GM12878 (cell line): ENCODE data around the gene RANGAP1. TPM values are rescaled to one million over a fixed set of nuclear protein-coding genes. Genes with fewer than 3 reads are reported as not detected.

Experiments used
- BCL11A ChIP-seq: IDR thresholded peaks from 2 replicates; pipeline ENCODE4 v1.6.1; 2011; ENCODE audit warnings: low read depth, low read length
- ETV6 ChIP-seq, 2 experiments: fragments of 450-650 bp in 1 of 2; IDR thresholded peaks in 1 of 2; conservative IDR thresholded peaks in 1 of 2; 2 replicates each; pipeline ENCODE4 v1.6.1; 2014; ENCODE audit warnings: antibody characterized with exemption in 1 of 2, borderline replicate concordance in 1 of 2, low read depth in 1 of 2, mild to moderate bottlenecking in 1 of 2, moderate library complexity in 1 of 2
- FOXM1 ChIP-seq: IDR thresholded peaks from 2 replicates; pipeline ENCODE4 v1.6.1; 2012; ENCODE audit warnings: low read depth, mild to moderate bottlenecking, inconsistent platforms, low read length, moderate library complexity
- KDM1A ChIP-seq: fragments of 200-600 bp; sonication (generic); IDR thresholded peaks from 2 replicates; pipeline ENCODE4 v1.6.1; 2016; ENCODE audit warnings: borderline replicate concordance
- MTA3 ChIP-seq: IDR thresholded peaks from 2 replicates; pipeline ENCODE4 v1.6.1; 2012; ENCODE audit warnings: low read length, inconsistent platforms, borderline replicate concordance
- PML ChIP-seq: IDR thresholded peaks from 2 replicates; pipeline ENCODE4 v1.6.1; 2012; ENCODE audit warnings: low read length, inconsistent platforms
- RBBP5 ChIP-seq: fragments of 200-600 bp; sonication (generic); conservative IDR thresholded peaks from 2 replicates; pipeline ENCODE4 v1.6.1; 2016
- RELA ChIP-seq: fragments of 450-650 bp; IDR thresholded peaks from 2 replicates; pipeline ENCODE4 v1.8.0; 2014; ENCODE audit warnings: borderline replicate concordance; ENCODE audit not compliant: partially characterized antibody
- SMARCA5 ChIP-seq: fragments of 450-650 bp; IDR thresholded peaks from 2 replicates; pipeline ENCODE4 v1.6.1; 2017; ENCODE audit warnings: mild to moderate bottlenecking
- STAT3 ChIP-seq: IDR thresholded peaks from 2 replicates; pipeline ENCODE4 v1.6.1; 2011; ENCODE audit warnings: low read depth, low read length, improper control_type of control experiment
- SUZ12 ChIP-seq: fragments of 200-600 bp; sonication (generic); IDR thresholded peaks from one replicate; pipeline ENCODE4 v1.6.1; 2018; ENCODE audit warnings: antibody characterized with exemption, mild to moderate bottlenecking; ENCODE audit not compliant: unreplicated experiment
- WRNIP1 ChIP-seq: IDR thresholded peaks from 2 replicates; pipeline ENCODE4 v1.6.1; 2011; ENCODE audit warnings: low read depth, low read length, improper control_type of control experiment, borderline replicate concordance
- ZBED1 ChIP-seq: IDR thresholded peaks from 2 replicates; pipeline ENCODE4 v1.6.1; 2016; ENCODE audit warnings: borderline replicate concordance
- ZNF274 ChIP-seq: IDR thresholded peaks from one replicate; pipeline ENCODE4 v1.8.0; 2011; ENCODE audit not compliant: insufficient read length, insufficient read depth
- ZZZ3 ChIP-seq: IDR thresholded peaks from 2 replicates; pipeline ENCODE4 v1.6.1; 2011; ENCODE audit warnings: low read depth; ENCODE audit not compliant: control insufficient read depth, insufficient read length
- polyA plus RNA-seq, 11 experiments: library from polyadenylated mRNA; depleted of rRNA in 4 of 11; unstranded in 6 of 11; stranded (reverse) in 5 of 11; fragments of >200 nt; fragmentation: Nextera tagmentation in 4 of 11; fragmentation: Illumina TruSeq in 1 of 11; extraction: Ambion mirVana in 4 of 11; extraction: Trizol in 1 of 11; gene quantifications; 1 replicate in 1 of 11; 2 replicates in 10 of 11; pipeline versions ENCODE4 v1.2.1 to v1.2.3, GENCODE V29; 2011 to 2016; ENCODE audit warnings: inconsistent platforms in 2 of 11, missing spikeins in 2 of 11, low read depth in 1 of 11
- total RNA-seq, 4 experiments: library from RNA; depleted of rRNA in 3 of 4; stranded (reverse); fragments of >200 nt in 3 of 4; fragmentation: Illumina TruSeq in 1 of 4; extraction: Trizol in 1 of 4; gene quantifications; 2 replicates each; pipeline versions ENCODE4 v1.2.1 to v1.2.3, GENCODE V29; 2013 to 2021
- TF ChIP-seq, protein P1 (sequence below): IDR thresholded peaks from 2 replicates; pipeline ENCODE4 v1.6.1; 2012; ENCODE audit warnings: low read length, inconsistent platforms
- TF ChIP-seq, protein P2 (sequence below): fragments of 450-650 bp; formaldehyde crosslinking; IDR thresholded peaks from 2 replicates; pipeline ENCODE4 v1.5.0; 2022; ENCODE audit warnings: mild to moderate bottlenecking, missing genetic modification characterization
- TF ChIP-seq, protein P3 (sequence below): fragments of 450-650 bp; IDR thresholded peaks from 2 replicates; pipeline ENCODE4 v1.6.1; 2014; ENCODE audit warnings: mild to moderate bottlenecking
- TF ChIP-seq, protein P4 (sequence below): fragments of 450-650 bp; formaldehyde crosslinking; IDR thresholded peaks from 2 replicates; pipeline ENCODE4 v1.4.0; 2020; ENCODE audit warnings: mild to moderate bottlenecking, moderate library complexity
- TF ChIP-seq, protein P5 (sequence below): IDR thresholded peaks from 2 replicates; pipeline ENCODE4 v1.6.1; 2011; ENCODE audit warnings: low read depth, mild to moderate bottlenecking, low read length, moderate library complexity, borderline replicate concordance; ENCODE audit errors: extremely low read depth

RANGAP1 gene
- total and polyA plus RNA-seq, 10 of the 15 experiments (the other 5 are each of a cell fraction or from before 2014, with no cell fraction given), result 2.5 to 109 (median 60.2) TPM

DNA sequence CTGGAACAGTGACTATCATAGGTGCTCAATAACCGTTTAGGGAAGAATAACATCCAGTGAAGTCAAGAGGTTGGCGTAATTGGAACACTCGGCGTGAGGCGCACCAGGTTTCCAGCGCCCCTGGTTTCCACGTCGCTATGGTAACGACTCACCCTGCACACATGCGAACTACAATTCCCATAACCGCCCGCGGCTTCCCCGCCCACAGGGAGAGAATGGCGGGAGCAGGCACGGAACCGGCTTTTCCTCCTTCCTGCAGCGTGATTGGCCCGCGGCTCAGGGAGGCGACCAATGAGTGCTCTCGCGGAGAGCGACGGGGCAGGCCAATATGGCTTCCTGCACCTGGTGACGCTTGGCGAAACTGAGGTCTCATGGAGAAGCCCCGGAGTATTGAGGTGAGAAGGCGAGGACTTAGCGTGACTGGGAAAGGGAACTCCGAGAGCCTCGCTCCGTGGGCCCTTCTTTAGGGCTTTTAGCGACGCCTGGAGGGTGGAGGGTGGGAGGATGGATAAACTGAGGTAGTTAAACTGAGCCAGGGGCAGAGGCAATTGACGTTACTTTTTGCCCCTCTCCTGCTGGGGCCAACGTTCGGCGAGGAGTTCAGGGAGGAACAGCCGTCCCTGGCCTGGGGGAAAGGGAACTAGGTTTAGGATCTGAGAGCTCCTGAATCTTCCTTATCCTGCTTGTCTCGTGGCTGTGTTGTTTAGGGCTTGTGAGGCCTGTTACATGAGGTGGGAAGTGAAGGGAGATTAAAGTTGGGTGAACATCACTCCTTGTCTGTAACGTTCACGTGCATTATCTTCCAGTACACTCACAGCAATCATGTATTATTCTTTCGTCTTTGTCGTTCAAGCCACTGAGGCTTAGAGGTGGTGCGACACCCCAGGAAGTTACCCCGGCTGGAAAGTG, 80.7 kb downstream of the RANGAP1 start, which contains the start of gene L3MBTL2 (continued):
- TF ChIP-seq, protein P1, sequence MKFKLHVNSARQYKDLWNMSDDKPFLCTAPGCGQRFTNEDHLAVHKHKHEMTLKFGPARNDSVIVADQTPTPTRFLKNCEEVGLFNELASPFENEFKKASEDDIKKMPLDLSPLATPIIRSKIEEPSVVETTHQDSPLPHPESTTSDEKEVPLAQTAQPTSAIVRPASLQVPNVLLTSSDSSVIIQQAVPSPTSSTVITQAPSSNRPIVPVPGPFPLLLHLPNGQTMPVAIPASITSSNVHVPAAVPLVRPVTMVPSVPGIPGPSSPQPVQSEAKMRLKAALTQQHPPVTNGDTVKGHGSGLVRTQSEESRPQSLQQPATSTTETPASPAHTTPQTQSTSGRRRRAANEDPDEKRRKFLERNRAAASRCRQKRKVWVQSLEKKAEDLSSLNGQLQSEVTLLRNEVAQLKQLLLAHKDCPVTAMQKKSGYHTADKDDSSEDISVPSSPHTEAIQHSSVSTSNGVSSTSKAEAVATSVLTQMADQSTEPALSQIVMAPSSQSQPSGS, result no peak
- no peak for TF ChIP-seq BCL11A
- TF ChIP-seq ZNF274, result no peak
- TF ChIP-seq, protein P2, sequence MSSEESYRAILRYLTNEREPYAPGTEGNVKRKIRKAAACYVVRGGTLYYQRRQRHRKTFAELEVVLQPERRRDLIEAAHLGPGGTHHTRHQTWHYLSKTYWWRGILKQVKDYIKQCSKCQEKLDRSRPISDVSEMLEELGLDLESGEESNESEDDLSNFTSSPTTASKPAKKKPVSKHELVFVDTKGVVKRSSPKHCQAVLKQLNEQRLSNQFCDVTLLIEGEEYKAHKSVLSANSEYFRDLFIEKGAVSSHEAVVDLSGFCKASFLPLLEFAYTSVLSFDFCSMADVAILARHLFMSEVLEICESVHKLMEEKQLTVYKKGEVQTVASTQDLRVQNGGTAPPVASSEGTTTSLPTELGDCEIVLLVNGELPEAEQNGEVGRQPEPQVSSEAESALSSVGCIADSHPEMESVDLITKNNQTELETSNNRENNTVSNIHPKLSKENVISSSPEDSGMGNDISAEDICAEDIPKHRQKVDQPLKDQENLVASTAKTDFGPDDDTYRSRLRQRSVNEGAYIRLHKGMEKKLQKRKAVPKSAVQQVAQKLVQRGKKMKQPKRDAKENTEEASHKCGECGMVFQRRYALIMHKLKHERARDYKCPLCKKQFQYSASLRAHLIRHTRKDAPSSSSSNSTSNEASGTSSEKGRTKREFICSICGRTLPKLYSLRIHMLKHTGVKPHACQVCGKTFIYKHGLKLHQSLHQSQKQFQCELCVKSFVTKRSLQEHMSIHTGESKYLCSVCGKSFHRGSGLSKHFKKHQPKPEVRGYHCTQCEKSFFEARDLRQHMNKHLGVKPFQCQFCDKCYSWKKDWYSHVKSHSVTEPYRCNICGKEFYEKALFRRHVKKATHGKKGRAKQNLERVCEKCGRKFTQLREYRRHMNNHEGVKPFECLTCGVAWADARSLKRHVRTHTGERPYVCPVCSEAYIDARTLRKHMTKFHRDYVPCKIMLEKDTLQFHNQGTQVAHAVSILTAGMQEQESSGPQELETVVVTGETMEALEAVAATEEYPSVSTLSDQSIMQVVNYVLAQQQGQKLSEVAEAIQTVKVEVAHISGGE (CRISPR knock-in tag), result no peak
- TF ChIP-seq PML, result no peak; the same call in 1 of the 2 replicates
- TF ChIP-seq RBBP5, result no peak
- TF ChIP-seq ZBED1, result no peak
- no peak for TF ChIP-seq SUZ12
- TF ChIP-seq, protein P3, sequence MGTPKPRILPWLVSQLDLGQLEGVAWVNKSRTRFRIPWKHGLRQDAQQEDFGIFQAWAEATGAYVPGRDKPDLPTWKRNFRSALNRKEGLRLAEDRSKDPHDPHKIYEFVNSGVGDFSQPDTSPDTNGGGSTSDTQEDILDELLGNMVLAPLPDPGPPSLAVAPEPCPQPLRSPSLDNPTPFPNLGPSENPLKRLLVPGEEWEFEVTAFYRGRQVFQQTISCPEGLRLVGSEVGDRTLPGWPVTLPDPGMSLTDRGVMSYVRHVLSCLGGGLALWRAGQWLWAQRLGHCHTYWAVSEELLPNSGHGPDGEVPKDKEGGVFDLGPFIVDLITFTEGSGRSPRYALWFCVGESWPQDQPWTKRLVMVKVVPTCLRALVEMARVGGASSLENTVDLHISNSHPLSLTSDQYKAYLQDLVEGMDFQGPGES, result peak; percentile 71; the same call in 1 of the 2 replicates
- no peak for TF ChIP-seq MTA3
- TF ChIP-seq FOXM1, result no peak
- peak; percentile 29 for TF ChIP-seq RELA
- no peak for TF ChIP-seq SMARCA5
- TF ChIP-seq, protein P4, sequence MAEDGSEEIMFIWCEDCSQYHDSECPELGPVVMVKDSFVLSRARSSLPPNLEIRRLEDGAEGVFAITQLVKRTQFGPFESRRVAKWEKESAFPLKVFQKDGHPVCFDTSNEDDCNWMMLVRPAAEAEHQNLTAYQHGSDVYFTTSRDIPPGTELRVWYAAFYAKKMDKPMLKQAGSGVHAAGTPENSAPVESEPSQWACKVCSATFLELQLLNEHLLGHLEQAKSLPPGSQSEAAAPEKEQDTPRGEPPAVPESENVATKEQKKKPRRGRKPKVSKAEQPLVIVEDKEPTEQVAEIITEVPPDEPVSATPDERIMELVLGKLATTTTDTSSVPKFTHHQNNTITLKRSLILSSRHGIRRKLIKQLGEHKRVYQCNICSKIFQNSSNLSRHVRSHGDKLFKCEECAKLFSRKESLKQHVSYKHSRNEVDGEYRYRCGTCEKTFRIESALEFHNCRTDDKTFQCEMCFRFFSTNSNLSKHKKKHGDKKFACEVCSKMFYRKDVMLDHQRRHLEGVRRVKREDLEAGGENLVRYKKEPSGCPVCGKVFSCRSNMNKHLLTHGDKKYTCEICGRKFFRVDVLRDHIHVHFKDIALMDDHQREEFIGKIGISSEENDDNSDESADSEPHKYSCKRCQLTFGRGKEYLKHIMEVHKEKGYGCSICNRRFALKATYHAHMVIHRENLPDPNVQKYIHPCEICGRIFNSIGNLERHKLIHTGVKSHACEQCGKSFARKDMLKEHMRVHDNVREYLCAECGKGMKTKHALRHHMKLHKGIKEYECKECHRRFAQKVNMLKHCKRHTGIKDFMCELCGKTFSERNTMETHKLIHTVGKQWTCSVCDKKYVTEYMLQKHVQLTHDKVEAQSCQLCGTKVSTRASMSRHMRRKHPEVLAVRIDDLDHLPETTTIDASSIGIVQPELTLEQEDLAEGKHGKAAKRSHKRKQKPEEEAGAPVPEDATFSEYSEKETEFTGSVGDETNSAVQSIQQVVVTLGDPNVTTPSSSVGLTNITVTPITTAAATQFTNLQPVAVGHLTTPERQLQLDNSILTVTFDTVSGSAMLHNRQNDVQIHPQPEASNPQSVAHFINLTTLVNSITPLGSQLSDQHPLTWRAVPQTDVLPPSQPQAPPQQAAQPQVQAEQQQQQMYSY, result no peak
- TF ChIP-seq WRNIP1, result no peak
- TF ChIP-seq STAT3, result no peak
- TF ChIP-seq KDM1A, result no peak
- TF ChIP-seq, protein P5, sequence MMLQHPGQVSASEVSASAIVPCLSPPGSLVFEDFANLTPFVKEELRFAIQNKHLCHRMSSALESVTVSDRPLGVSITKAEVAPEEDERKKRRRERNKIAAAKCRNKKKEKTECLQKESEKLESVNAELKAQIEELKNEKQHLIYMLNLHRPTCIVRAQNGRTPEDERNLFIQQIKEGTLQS, result no peak
- no peak for TF ChIP-seq ZZZ3
- no peak for TF ChIP-seq ETV6 (conservative IDR thresholded peaks at IDR 0.05 in 1 of 2, IDR thresholded peaks at IDR 0.05 in 1 of 2; ENCODE audit: borderline replicate concordance in 1 of 2, low read depth in 1 of 2)
